Transverse colon (tissue), 4 donors: Measurements from ENCODE around the gene SHPK. TPM values are rescaled to one million over a fixed set of nuclear protein-coding genes. Genes with fewer than 3 reads are reported as not detected.
A peak's percentile ranks its signal among the peaks of the same experiment; 100 is the strongest.

Source experiments
- DNase-seq: peaks from one replicate; pipeline ENCODE4 v3.0.0-alpha.2; 2019
- H3K27ac ChIP-seq, 4 donors: fragments of 200-600 bp; sonication (generic); 2 replicates each; pipeline ENCODE4 v1.5.1; 2016 to 2018; ENCODE audit warnings: inconsistent platforms in 4 of 4
- H3K27me3 ChIP-seq: fragments of 200-600 bp; sonication (generic); 2 replicates; pipeline ENCODE4 v1.5.1; 2017; ENCODE audit warnings: inconsistent platforms
- H3K36me3 ChIP-seq, 4 donors: fragments of 200-600 bp; sonication (generic); 2 replicates each; pipeline ENCODE4 v1.5.1; 2017 to 2019; ENCODE audit warnings: inconsistent platforms in 4 of 4
- H3K4me1 ChIP-seq, 4 donors: fragments of 200-600 bp; sonication (generic); 2 replicates each; pipeline ENCODE4 v1.5.1; 2017 to 2020; ENCODE audit warnings: inconsistent platforms in 4 of 4
- H3K4me3 ChIP-seq, 4 donors: fragments of 200-600 bp; sonication (generic); 1 replicate in 1 of 4; 2 replicates in 3 of 4; pipeline versions ENCODE4 v1.5.1 to v1.6.1; 2017 to 2019; ENCODE audit warnings: inconsistent platforms in 4 of 4
- H3K9me3 ChIP-seq, 2 donors: fragments of 200-600 bp; sonication (generic); 2 replicates each; pipeline ENCODE4 v1.5.1; 2017 to 2019; ENCODE audit warnings: inconsistent platforms in 2 of 2
- CTCF ChIP-seq, 5 experiments: fragments of 200-600 bp in 3 of 5; fragments of 450-650 bp in 2 of 5; sonication (generic) in 3 of 5; IDR thresholded peaks; 1 replicate in 2 of 5; 2 replicates in 3 of 5; pipeline ENCODE4 v1.5.1; 2016 to 2017; ENCODE audit warnings: antibody characterized with exemption in 5 of 5, inconsistent platforms in 3 of 5, mild to moderate bottlenecking in 2 of 5, moderate library complexity in 1 of 5
- EP300 ChIP-seq: sonication (generic); formaldehyde crosslinking; IDR thresholded peaks from one replicate; pipeline ENCODE4 v1.6.1; 2017; ENCODE audit warnings: antibody characterized with exemption, low read depth
- POLR2A ChIP-seq: fragments of 450-650 bp; IDR thresholded peaks from one replicate; pipeline ENCODE4 v1.6.1; 2016; ENCODE audit warnings: antibody characterized with exemption, mild to moderate bottlenecking, moderate library complexity
- POLR2AphosphoS5 ChIP-seq, 3 donors: sonication (generic); formaldehyde crosslinking; IDR thresholded peaks; one replicate each; pipeline ENCODE4 v1.6.1; 2016; ENCODE audit warnings: antibody characterized with exemption in 3 of 3
- WGBS, 2 donors: methylation state at CpG; one replicate each; pipeline ENCODE4 v1.1.5; 2018; ENCODE audit warnings: low coverage in 1 of 2; 5-methylcytosine and 5-hydroxymethylcytosine counted together
- in situ Hi-C, 4 donors: fragments of 200-750 bp; cut with MboI; loops; one replicate each; pipeline versions ENCODE4 v1.15.0 to v1.15.1; 2017; ENCODE audit warnings: low sequenced_read_pairs in 3 of 4, low pct_ligation_motif_present in 1 of 4, low pct_unique_long_range_greater_than_20kb in 1 of 4
- intact Hi-C: fragments of 100-400 bp; cut with DNase I; formaldehyde crosslinking; loops from one replicate; pipeline ENCODE4 v1.15.1; 2023; ENCODE audit warnings: low total_unique reads
- total RNA-seq, 4 donors: library from RNA; depleted of rRNA; stranded (reverse); fragments of >200 nt; gene quantifications; one replicate each; pipeline ENCODE4 v1.1.0, GENCODE V29; 2016

Gene SHPK
- total RNA-seq, 4 donors from 2014 or later = 9.0 to 50.9 (median 24.2) TPM

GRCh38 chr17:3656353-3656752 lies 20.3 kb upstream of the SHPK start:
- TF ChIP-seq POLR2A (no peak), POLR2AphosphoS5 (IDR thresholded peaks at IDR 0.05) (no peak), EP300 (no peak), CTCF (IDR thresholded peaks at IDR 0.05) (no peak)
- Histone ChIP-seq H3K27me3 (no peaks in the 10 kb centered on the region), H3K9me3 (no peaks in the 10 kb centered on the region), H3K4me3 (no peak overlapping the region), H3K4me1 (peaks cover 3 to 22% (median 15%) of the 10 kb centered on the region in 4 donors), H3K27ac (no peak overlapping the region), H3K36me3 (no peaks in the 10 kb centered on the region)
- in situ Hi-C loops = no loop called here
- DNase-seq = no peak
- intact Hi-C loops = no loop called here
- WGBS, 2 donors = 85 to 92% methylated on average over 6 to 14 of the region's 16 CpGs

GRCh38 chr17:3655766-3656165 lies 19.7 kb upstream of the SHPK start:
- H3K27me3 ChIP-seq = no peaks in the 10 kb centered on the region
- H3K9me3 ChIP-seq = no peaks in the 10 kb centered on the region
- intact Hi-C loops (no loop called here), in situ Hi-C loops (no loop called here)
- WGBS, 2 donors = 88% methylated on average over 11 of the region's 11 CpGs; no CpG with 5 or more reads in 1 of the 2 donors
- no peaks in the 10 kb centered on the region for H3K36me3 ChIP-seq
- no peak overlapping the region for H3K4me3 ChIP-seq
- H3K27ac ChIP-seq = no peak overlapping the region
- no peak for DNase-seq
- TF ChIP-seq POLR2AphosphoS5 (IDR thresholded peaks at IDR 0.05) (no peak), EP300 (no peak), CTCF (IDR thresholded peaks at IDR 0.05) (no peak), POLR2A (no peak)
- peaks cover 3 to 22% (median 15%) of the 10 kb centered on the region in 4 donors for H3K4me1 ChIP-seq

GRCh38 chr17:3647769-3648555 lies 11.9 kb upstream of the SHPK start:
- in situ Hi-C loops (loop anchor here in 3 of 4 donors (25.0 kb wide), 1 partner anchor 611 kb away; no protein-coding TSS in a partner anchor), intact Hi-C loops (no loop called here)

GRCh38 chr17:3647251-3647650 lies 11.2 kb upstream of the SHPK start:
- H3K27me3 ChIP-seq = no peaks in the 10 kb centered on the region
- intact Hi-C loops (no loop called here), in situ Hi-C loops (loop anchor here in 3 of 4 donors (25.0 kb wide), 1 partner anchor 610 kb away; no protein-coding TSS in a partner anchor)
- H3K4me1 ChIP-seq = no peaks in the 10 kb centered on the region
- H3K9me3 ChIP-seq = no peaks in the 10 kb centered on the region
- H3K27ac ChIP-seq = no peak overlapping the region
- H3K36me3 ChIP-seq = no peaks in the 10 kb centered on the region
- H3K4me3 ChIP-seq = no peak overlapping the region
- TF ChIP-seq POLR2AphosphoS5 (IDR thresholded peaks at IDR 0.05) (no peak), POLR2A (no peak), EP300 (no peak), CTCF (IDR thresholded peaks at IDR 0.05) (no peak)
- 72% methylated on average over 12 of the region's 12 CpGs; no CpG with 5 or more reads in 1 of the 2 donors for WGBS, 2 donors
- DNase-seq = no peak

More at GRCh38 chr17:3647769-3648555, 11.9 kb upstream of the SHPK start:
- no peak overlapping the region for H3K27ac ChIP-seq
- DNase-seq = peak; percentile 67
- no peaks in the 10 kb centered on the region for H3K4me1 ChIP-seq
- TF ChIP-seq CTCF (IDR thresholded peaks at IDR 0.05) = peak; percentile 17 to 69 (median 47)
- TF ChIP-seq POLR2A = no peak
- no peaks in the 10 kb centered on the region for H3K36me3 ChIP-seq
- H3K9me3 ChIP-seq = no peaks in the 10 kb centered on the region
- WGBS, 2 donors = 64 to 90% methylated on average over 2 to 20 of the region's 20 CpGs
- no peaks in the 10 kb centered on the region for H3K27me3 ChIP-seq
- no peak overlapping the region for H3K4me3 ChIP-seq
